ENCODE measurements around the gene GPR132. TPM values are rescaled to one million over a fixed set of nuclear protein-coding genes. Genes with fewer than 3 reads are reported as not detected.
"Not testable (repeated sequence)": the region's sequence is repeated elsewhere in the genome, so short reads cannot be mapped to it uniquely, and the experiment has no call there.

The GPR132 gene
- total RNA-seq, 1 donor from 2014 or later = 24.6 TPM

DNA sequence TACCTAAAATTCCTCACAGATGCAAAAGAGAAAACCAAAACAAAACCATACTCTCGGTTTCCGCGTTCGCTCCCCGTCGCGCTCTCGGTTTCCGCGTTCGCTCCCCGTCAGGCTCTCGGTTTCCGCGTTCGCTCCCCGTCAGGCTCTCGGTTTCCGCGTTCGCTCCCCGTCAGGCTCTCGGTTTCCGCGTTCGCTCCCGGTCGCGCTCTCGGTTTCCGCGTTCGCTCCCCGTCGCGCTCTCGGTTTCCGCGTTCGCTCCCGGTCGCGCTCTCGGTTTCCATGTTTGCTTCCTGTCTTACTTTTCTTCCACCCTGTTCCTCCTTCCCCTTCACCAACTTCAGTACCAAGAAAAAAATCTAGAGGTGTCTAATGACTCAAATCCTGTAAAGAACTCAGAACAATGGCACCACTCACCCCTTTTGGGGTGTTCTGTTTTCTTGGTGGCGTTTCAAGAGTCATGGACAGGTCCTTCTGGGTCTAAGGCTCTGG is 31.8 kb downstream of the GPR132 start:
- H3K27ac Mint-ChIP-seq; intact Hi-C loops (cut with micrococcal nuclease); H3K36me3 Mint-ChIP-seq (ENCODE audit: low read depth); DNase-seq (ENCODE audit: low spot score); H3K4me1 Mint-ChIP-seq (ENCODE audit: low read depth); H3K27me3 Mint-ChIP-seq (ENCODE audit: insufficient read depth); H3K9me3 Mint-ChIP-seq: not testable (repeated sequence)
- peak overlapping the region; percentile 54 for H3K4me3 Mint-ChIP-seq

DNA sequence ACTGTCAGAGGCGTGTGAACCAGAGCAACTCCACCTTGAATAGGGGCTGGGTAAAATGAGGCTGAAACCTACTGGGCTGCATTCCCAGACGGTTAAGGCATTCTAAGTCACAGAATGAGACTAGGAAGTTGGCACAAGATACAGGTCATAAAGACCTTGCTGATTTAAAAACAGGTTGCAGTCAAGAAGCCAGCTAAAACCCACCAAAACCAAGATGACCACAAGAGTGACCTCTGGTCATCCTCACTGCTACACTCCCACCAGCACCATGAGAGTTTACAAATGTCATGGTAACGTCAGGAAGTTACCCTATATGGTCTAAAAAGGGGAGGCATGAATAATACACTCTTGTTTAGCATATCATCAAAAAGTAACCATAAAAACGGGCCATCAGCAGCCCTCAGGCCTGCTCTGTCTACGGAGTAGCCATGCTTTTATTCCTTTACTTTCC is 32.8 kb downstream of the GPR132 start:
- H3K27me3 Mint-ChIP-seq (ENCODE audit: insufficient read depth); DNase-seq (ENCODE audit: low spot score); H3K36me3 Mint-ChIP-seq (ENCODE audit: low read depth); H3K27ac Mint-ChIP-seq; H3K9me3 Mint-ChIP-seq; intact Hi-C loops (cut with micrococcal nuclease); H3K4me1 Mint-ChIP-seq (ENCODE audit: low read depth); H3K4me3 Mint-ChIP-seq: not testable (repeated sequence)

DNA sequence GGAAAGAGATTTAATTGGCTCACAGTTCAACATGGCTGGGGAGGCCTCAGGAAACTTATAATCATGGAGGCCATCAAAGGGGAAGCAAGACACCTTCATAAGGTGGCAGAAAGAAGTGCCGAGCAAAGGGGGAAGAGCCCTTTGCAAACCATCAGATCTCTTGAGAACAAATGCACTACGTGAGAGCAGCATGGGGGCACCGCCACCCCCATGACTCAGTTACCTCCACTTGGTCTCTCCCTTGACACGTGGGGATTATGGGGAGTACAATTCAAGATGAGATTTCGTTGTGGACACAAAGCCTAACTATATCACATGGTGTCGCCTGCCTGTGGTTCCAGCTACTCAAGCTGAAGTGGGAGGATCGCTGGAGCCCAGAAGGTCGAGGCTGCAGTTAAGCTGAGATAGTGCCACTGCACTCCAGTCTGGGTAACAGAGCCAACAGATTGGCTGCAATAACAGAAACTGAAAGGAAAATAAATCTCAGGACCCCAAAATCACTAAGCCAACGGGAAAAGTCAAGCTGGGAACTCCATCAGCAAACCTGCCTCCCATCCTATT is 34.3 kb downstream of the GPR132 start:
- no peak for DNase-seq (ENCODE audit: low spot score)
- Mint-ChIP-seq H3K4me1 (ENCODE audit: low read depth) (peaks cover 18% of the 10 kb centered on the region), H3K36me3 (ENCODE audit: low read depth) (peaks cover 3% of the 10 kb centered on the region), H3K4me3 (no peak overlapping the region), H3K27me3 (ENCODE audit: insufficient read depth) (peaks cover 7% of the 10 kb centered on the region), H3K27ac (no peak overlapping the region), H3K9me3 (no peaks in the 10 kb centered on the region)
- intact Hi-C loops (cut with micrococcal nuclease) = no loop called here

- Mint-ChIP-seq H3K4me3 (no peak overlapping the region), H3K9me3 (no peaks in the 10 kb centered on the region), H3K27me3 (ENCODE audit: insufficient read depth) (peaks cover 7% of the 10 kb centered on the region), H3K4me1 (ENCODE audit: low read depth) (peaks cover 25% of the 10 kb centered on the region), H3K36me3 (ENCODE audit: low read depth) (peaks cover 3% of the 10 kb centered on the region), H3K27ac (no peak overlapping the region)
- no peak for DNase-seq (ENCODE audit: low spot score)
- intact Hi-C loops (cut with micrococcal nuclease) = no loop called here
These were observed 35.0 kb downstream of the GPR132 start for GRCh38 chr14:105030194-105030593.

GRCh38 chr14:105029402-105029801 is 35.8 kb downstream of the GPR132 start:
- Mint-ChIP-seq H3K36me3 (ENCODE audit: low read depth) (peaks cover 3% of the 10 kb centered on the region), H3K27ac (no peak overlapping the region), H3K9me3 (no peaks in the 10 kb centered on the region), H3K4me3 (no peak overlapping the region), H3K4me1 (ENCODE audit: low read depth) (peaks cover 29% of the 10 kb centered on the region), H3K27me3 (ENCODE audit: insufficient read depth) (peaks cover 7% of the 10 kb centered on the region)
- intact Hi-C loops (cut with micrococcal nuclease) = no loop called here
- DNase-seq (ENCODE audit: low spot score) = no peak

DNA sequence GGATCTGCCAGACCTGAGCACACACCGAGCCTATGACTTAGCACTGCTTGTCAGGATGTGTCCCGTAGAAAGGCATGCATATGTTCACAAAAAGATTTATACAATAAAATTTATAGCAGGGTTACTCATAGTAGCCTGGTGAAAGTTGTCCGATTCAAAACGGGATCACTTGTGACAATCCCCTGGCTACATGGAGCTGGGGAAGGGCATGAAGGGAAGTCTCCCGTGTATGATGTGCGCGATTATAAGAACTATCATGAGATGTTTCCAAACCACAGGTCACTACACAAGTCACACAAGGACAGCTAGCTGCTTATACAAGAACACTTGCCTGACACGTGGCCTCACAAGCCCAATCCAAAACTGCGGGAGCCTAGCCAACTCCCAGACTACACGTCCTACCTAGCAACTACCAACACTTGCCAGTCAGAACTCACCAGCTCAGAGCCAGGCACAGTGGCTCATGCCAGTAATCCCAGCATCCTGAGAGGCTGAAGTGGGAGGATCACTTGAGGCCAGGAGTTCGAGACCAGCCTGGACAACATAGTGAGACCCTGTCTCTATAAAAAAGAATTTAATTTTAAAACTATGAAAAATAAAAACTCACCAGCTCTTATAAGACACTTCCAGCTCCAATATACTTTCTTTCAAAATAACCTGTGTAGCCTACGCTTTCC is 36.8 kb downstream of the GPR132 start:
- DNase-seq (ENCODE audit: low spot score) = no peak
- no peak overlapping the region for H3K27ac Mint-ChIP-seq
- peaks cover 4% of the 10 kb centered on the region for H3K27me3 Mint-ChIP-seq (ENCODE audit: insufficient read depth)
- H3K9me3 Mint-ChIP-seq = no peaks in the 10 kb centered on the region
- H3K36me3 Mint-ChIP-seq (ENCODE audit: low read depth) = peaks cover 8% of the 10 kb centered on the region
- H3K4me1 Mint-ChIP-seq (ENCODE audit: low read depth) = peaks cover 33% of the 10 kb centered on the region
- intact Hi-C loops (cut with micrococcal nuclease) = no loop called here
- H3K4me3 Mint-ChIP-seq = no peak overlapping the region

DNA sequence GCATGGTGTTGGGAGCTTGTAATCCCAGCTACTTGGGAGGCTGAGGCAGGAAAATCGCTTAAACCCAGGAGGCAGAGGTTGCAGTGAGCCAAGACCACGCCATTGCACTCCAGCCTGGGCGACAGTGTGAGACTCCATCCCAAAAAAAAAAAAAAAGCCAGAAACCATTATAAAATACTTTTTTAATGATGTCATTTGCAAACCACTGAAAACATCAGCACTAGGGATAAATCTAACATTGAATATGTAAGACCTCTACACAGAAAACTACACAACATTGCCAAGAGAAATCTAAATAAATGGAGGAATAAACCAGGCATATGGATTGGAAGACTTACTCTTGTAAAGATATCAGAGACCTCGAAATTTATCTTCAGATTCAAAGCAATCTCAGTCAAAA is 37.5 kb downstream of the GPR132 start:
- H3K4me1 Mint-ChIP-seq (ENCODE audit: low read depth) = peaks cover 38% of the 10 kb centered on the region
- not testable (repeated sequence) for H3K4me3 Mint-ChIP-seq

DNA sequence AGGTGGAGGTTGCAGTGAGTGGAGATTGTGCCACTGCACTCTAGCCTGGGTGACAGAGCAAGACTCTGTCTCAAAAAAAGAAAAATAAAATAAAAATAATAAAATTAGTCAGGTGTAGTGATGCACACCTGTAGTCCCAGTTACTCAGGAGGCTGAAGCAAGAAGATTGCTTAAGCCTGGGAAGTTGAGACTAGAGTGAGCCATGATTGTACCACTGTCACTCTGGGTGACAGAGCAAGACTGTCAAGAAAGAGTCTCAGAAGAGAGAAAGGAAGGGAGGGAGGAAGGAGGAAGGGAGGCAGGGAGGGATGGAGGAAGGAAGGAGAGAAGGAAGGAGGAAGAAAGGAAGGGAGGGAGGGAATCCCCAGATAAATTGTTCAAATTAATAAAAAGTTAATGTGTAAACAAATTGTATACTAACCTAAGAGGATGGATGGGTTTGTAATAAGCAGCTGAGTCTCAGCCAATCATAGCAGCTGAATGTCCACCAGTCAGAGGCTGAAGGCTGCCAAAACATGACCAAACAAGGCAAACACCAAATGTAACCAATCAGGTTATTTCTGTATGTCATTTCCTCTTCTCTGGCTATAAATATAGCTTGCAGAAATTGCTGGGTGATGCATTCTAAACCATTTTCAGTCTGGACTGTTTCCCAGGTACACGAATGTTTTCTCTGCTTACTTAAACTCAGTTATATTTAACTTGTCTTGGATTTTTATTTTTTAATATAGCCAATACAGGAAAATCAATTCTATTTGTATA is 38.2 kb downstream of the GPR132 start:
- no peak for DNase-seq (ENCODE audit: low spot score)
- H3K9me3 Mint-ChIP-seq = no peaks in the 10 kb centered on the region
- peaks cover 4% of the 10 kb centered on the region for H3K27me3 Mint-ChIP-seq (ENCODE audit: insufficient read depth)
- intact Hi-C loops (cut with micrococcal nuclease) = loop anchor here (1.0 kb wide), 1 partner anchor 42 kb away; the partner anchor contains the start of gene CLBA1
- peak overlapping the region; percentile 59 for H3K27ac Mint-ChIP-seq
- peak overlapping the region; percentile 5 for H3K4me3 Mint-ChIP-seq
- peaks cover 9% of the 10 kb centered on the region for H3K36me3 Mint-ChIP-seq (ENCODE audit: low read depth)
- peaks cover 43% of the 10 kb centered on the region for H3K4me1 Mint-ChIP-seq (ENCODE audit: low read depth)

More for the DNA sequence above, 37.5 kb downstream of the GPR132 start:
- H3K9me3 Mint-ChIP-seq; H3K27me3 Mint-ChIP-seq (ENCODE audit: insufficient read depth); intact Hi-C loops (cut with micrococcal nuclease); DNase-seq (ENCODE audit: low spot score); H3K27ac Mint-ChIP-seq; H3K36me3 Mint-ChIP-seq (ENCODE audit: low read depth): not testable (repeated sequence)

- Mint-ChIP-seq H3K36me3 (ENCODE audit: low read depth) (peaks cover 13% of the 10 kb centered on the region), H3K27me3 (ENCODE audit: insufficient read depth) (peaks cover 4% of the 10 kb centered on the region), H3K4me3 (peak overlapping the region; percentile 42), H3K9me3 (no peaks in the 10 kb centered on the region), H3K4me1 (ENCODE audit: low read depth) (peaks cover 48% of the 10 kb centered on the region), H3K27ac (peak overlapping the region; percentile 67)
- no peak for DNase-seq (ENCODE audit: low spot score)
- intact Hi-C loops (cut with micrococcal nuclease) = loop anchor here (1.0 kb wide), 1 partner anchor 41 kb away; the partner anchor contains the start of gene CLBA1
These were observed 39.0 kb downstream of the GPR132 start for GRCh38 chr14:105026033-105026785.

DNA sequence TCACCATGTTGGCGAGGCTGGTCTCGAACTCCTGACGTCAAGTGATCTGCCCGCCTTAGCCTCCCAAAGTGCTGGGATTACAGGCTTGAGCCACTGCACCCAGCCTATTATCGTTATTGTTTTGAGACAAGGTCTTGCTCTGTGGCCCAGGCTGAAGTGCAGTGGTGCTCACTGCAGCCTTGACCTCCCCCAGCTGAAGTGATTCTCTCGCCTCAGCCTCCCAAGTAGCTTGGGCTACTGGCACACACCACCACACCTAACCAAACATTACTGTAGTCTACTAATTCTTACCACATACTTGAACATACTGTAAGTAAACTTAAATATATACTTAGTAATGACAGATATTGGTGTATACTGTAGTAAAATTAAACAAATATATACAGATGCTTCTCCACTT is 39.8 kb downstream of the GPR132 start:
- H3K4me1 Mint-ChIP-seq (ENCODE audit: low read depth) = peaks cover 48% of the 10 kb centered on the region
- peaks cover 4% of the 10 kb centered on the region for H3K27me3 Mint-ChIP-seq (ENCODE audit: insufficient read depth)
- DNase-seq (ENCODE audit: low spot score) = no peak
- H3K27ac Mint-ChIP-seq = peak overlapping the region; percentile 44
- H3K4me3 Mint-ChIP-seq = no peak overlapping the region
- peaks cover 13% of the 10 kb centered on the region for H3K36me3 Mint-ChIP-seq (ENCODE audit: low read depth)
- no peaks in the 10 kb centered on the region for H3K9me3 Mint-ChIP-seq
- intact Hi-C loops (cut with micrococcal nuclease) = no loop called here

GRCh38 chr14:105023791-105024480 is 41.3 kb downstream of the GPR132 start:
- Mint-ChIP-seq H3K4me3 (peak overlapping the region; percentile 45), H3K27ac (peak overlapping the region; percentile 52), H3K9me3 (no peaks in the 10 kb centered on the region)

GRCh38 chr14:105023144-105023543 is 42.1 kb downstream of the GPR132 start:
- H3K27ac Mint-ChIP-seq = peak overlapping the region; percentile 52
- peaks cover 22% of the 10 kb centered on the region for H3K36me3 Mint-ChIP-seq (ENCODE audit: low read depth)
- H3K4me3 Mint-ChIP-seq = peak overlapping the region; percentile 45
- intact Hi-C loops (cut with micrococcal nuclease) = no loop called here
- DNase-seq (ENCODE audit: low spot score) = no peak
- H3K4me1 Mint-ChIP-seq (ENCODE audit: low read depth) = peaks cover 63% of the 10 kb centered on the region
- no peaks in the 10 kb centered on the region for H3K9me3 Mint-ChIP-seq
- no peaks in the 10 kb centered on the region for H3K27me3 Mint-ChIP-seq (ENCODE audit: insufficient read depth)

More at GRCh38 chr14:105023791-105024480, 41.3 kb downstream of the GPR132 start:
- DNase-seq (ENCODE audit: low spot score) = no peak
- Mint-ChIP-seq H3K36me3 (ENCODE audit: low read depth) (peaks cover 22% of the 10 kb centered on the region), H3K4me1 (ENCODE audit: low read depth) (peaks cover 57% of the 10 kb centered on the region), H3K27me3 (ENCODE audit: insufficient read depth) (peaks cover 4% of the 10 kb centered on the region)
- intact Hi-C loops (cut with micrococcal nuclease) = no loop called here

Measured in activated T-helper 1 cell treated with anti-CD3 and anti-CD28 coated beads, Interleukin-12 subunit alpha, Interleukin-12 subunit beta, Interleukin-2, Interleukin-4 antibody, amounts not matched to agents 30 ng/mL and 10 ng/mL and 1 ng/mL, durations not matched to agents 14 hours and 24 hours and 36 hours (primary cell).